ENCODE results near the gene NDFIP2.

Gene NDFIP2

GRCh38 chr13:79492918-79493594, 12.1 kb downstream of the NDFIP2 start:
- Histone ChIP-seq H3K36me3 (no peaks in the 10 kb centered on the region), H3K4me3 (ENCODE audit: low read depth in 1 of 2, low read length in 1 of 2) (no peak overlapping the region), H3K9me3 (no peaks in the 10 kb centered on the region), H3K4me1 (ENCODE audit: control insufficient read depth in 1 of 2, insufficient read depth in 1 of 2, low read depth in 1 of 2, low read length in 1 of 2) (no peaks in the 10 kb centered on the region), H3K27ac (no peak overlapping the region), H3K27me3 (peaks cover 32% of the 10 kb centered on the region)
- no peak for TF ChIP-seq CTCF (IDR thresholded peaks at IDR 0.05)

GRCh38 chr13:79496188-79496587, 15.2 kb downstream of the NDFIP2 start:
- H3K36me3 ChIP-seq: no peaks in the 10 kb centered on the region
- H3K4me1 ChIP-seq (ENCODE audit: control insufficient read depth in 1 of 2, insufficient read depth in 1 of 2, low read depth in 1 of 2, low read length in 1 of 2): no peaks in the 10 kb centered on the region
- H3K9me3 ChIP-seq: no peaks in the 10 kb centered on the region
- H3K27me3 ChIP-seq: peaks cover 23% of the 10 kb centered on the region
- H3K4me3 ChIP-seq (ENCODE audit: low read depth in 1 of 2, low read length in 1 of 2): no peak overlapping the region
- H3K27ac ChIP-seq: no peak overlapping the region
- no peak for TF ChIP-seq CTCF (IDR thresholded peaks at IDR 0.05)

- no peak overlapping the region for H3K27ac ChIP-seq
- H3K4me1 ChIP-seq (ENCODE audit: control insufficient read depth in 1 of 2, insufficient read depth in 1 of 2, low read depth in 1 of 2, low read length in 1 of 2): no peaks in the 10 kb centered on the region
Observed at GRCh38 chr13:79497064-79497463, 16.1 kb downstream of the NDFIP2 start.

GRCh38 chr13:79497852-79498251, 16.9 kb downstream of the NDFIP2 start:
- Histone ChIP-seq H3K4me3 (ENCODE audit: low read depth in 1 of 2, low read length in 1 of 2) (no peak overlapping the region), H3K4me1 (ENCODE audit: control insufficient read depth in 1 of 2, insufficient read depth in 1 of 2, low read depth in 1 of 2, low read length in 1 of 2) (no peaks in the 10 kb centered on the region), H3K27me3 (peaks cover 23% of the 10 kb centered on the region), H3K27ac (no peak overlapping the region), H3K9me3 (no peaks in the 10 kb centered on the region), H3K36me3 (no peaks in the 10 kb centered on the region)
- TF ChIP-seq CTCF (IDR thresholded peaks at IDR 0.05): no peak

More at GRCh38 chr13:79497064-79497463, 16.1 kb downstream of the NDFIP2 start:
- no peak for TF ChIP-seq CTCF (IDR thresholded peaks at IDR 0.05)
- Histone ChIP-seq H3K9me3 (no peaks in the 10 kb centered on the region), H3K4me3 (ENCODE audit: low read depth in 1 of 2, low read length in 1 of 2) (no peak overlapping the region), H3K27me3 (peaks cover 23% of the 10 kb centered on the region), H3K36me3 (no peaks in the 10 kb centered on the region)

- Histone ChIP-seq H3K9me3 (no peaks in the 10 kb centered on the region), H3K36me3 (no peaks in the 10 kb centered on the region), H3K4me3 (ENCODE audit: low read depth in 1 of 2, low read length in 1 of 2) (no peak overlapping the region), H3K27ac (no peak overlapping the region), H3K4me1 (ENCODE audit: control insufficient read depth in 1 of 2, insufficient read depth in 1 of 2, low read depth in 1 of 2, low read length in 1 of 2) (no peaks in the 10 kb centered on the region), H3K27me3 (peaks cover 6% of the 10 kb centered on the region)
- TF ChIP-seq CTCF (IDR thresholded peaks at IDR 0.05): no peak
Observed at GRCh38 chr13:79500829-79501228, 19.9 kb downstream of the NDFIP2 start.

All from neutrophil (primary cell).